ENCODE results near the gene DSTYK.
"Not testable (repeated sequence)": the region's sequence is repeated elsewhere in the genome, so short reads cannot be mapped to it uniquely, and the experiment has no call there.

DSTYK gene

GRCh38 chr1:205179842-205180241 lies 31.7 kb downstream of the DSTYK start:
- H3K4me3 ChIP-seq (ENCODE audit: low read depth, low read length), result no peak overlapping the region

GRCh38 chr1:205172729-205173366 lies 38.7 kb downstream of the DSTYK start:
- no peak overlapping the region for H3K4me3 ChIP-seq (ENCODE audit: low read depth, low read length)

- no peak overlapping the region for H3K4me3 ChIP-seq (ENCODE audit: low read depth, low read length)
Measured at GRCh38 chr1:205171369-205171768, 40.1 kb downstream of the DSTYK start.

- no peak overlapping the region for H3K4me3 ChIP-seq (ENCODE audit: low read depth, low read length)
Measured at GRCh38 chr1:205170532-205171269, 40.8 kb downstream of the DSTYK start.

GRCh38 chr1:205169248-205169647 lies 42.3 kb downstream of the DSTYK start:
- no peak overlapping the region for H3K4me3 ChIP-seq (ENCODE audit: low read depth, low read length)

- H3K4me3 ChIP-seq (ENCODE audit: low read depth, low read length), result no peak overlapping the region
Measured at GRCh38 chr1:205168291-205168690, 43.2 kb downstream of the DSTYK start.

- no peak overlapping the region for H3K4me3 ChIP-seq (ENCODE audit: low read depth, low read length)
Measured at GRCh38 chr1:205162301-205162700, 49.2 kb downstream of the DSTYK start.

- no peak overlapping the region for H3K4me3 ChIP-seq (ENCODE audit: low read depth, low read length)
Measured at GRCh38 chr1:205161076-205161475, 50.4 kb downstream of the DSTYK start.

- no peak overlapping the region for H3K4me3 ChIP-seq (ENCODE audit: low read depth, low read length)
Measured at GRCh38 chr1:205158048-205158616, 53.4 kb downstream of the DSTYK start.

- H3K4me3 ChIP-seq (ENCODE audit: low read depth, low read length), result not testable (repeated sequence)
Measured at GRCh38 chr1:205155665-205156377, 55.7 kb downstream of the DSTYK start.

- no peak overlapping the region for H3K4me3 ChIP-seq (ENCODE audit: low read depth, low read length)
Measured at GRCh38 chr1:205152505-205152904, 59.0 kb downstream of the DSTYK start.

- H3K4me3 ChIP-seq (ENCODE audit: low read depth, low read length), result no peak overlapping the region
Measured at GRCh38 chr1:205150651-205151428, 60.7 kb downstream of the DSTYK start.

- no peak overlapping the region for H3K4me3 ChIP-seq (ENCODE audit: low read depth, low read length)
Measured at GRCh38 chr1:205147191-205147835, 64.2 kb downstream of the DSTYK start.

GRCh38 chr1:205144751-205145150 lies 66.8 kb downstream of the DSTYK start:
- H3K4me3 ChIP-seq (ENCODE audit: low read depth, low read length), result no peak overlapping the region

- no peak overlapping the region for H3K4me3 ChIP-seq (ENCODE audit: low read depth, low read length)
Measured at GRCh38 chr1:205144046-205144720, 67.3 kb downstream of the DSTYK start.

- H3K4me3 ChIP-seq (ENCODE audit: low read depth, low read length), result no peak overlapping the region
Measured at GRCh38 chr1:205142102-205142469, 69.4 kb downstream of the DSTYK start.

GRCh38 chr1:205141236-205142101 lies 70.0 kb downstream of the DSTYK start:
- H3K4me3 ChIP-seq (ENCODE audit: low read depth, low read length), result no peak overlapping the region

- no peak overlapping the region for H3K4me3 ChIP-seq (ENCODE audit: low read depth, low read length)
Measured at GRCh38 chr1:205140113-205140512, 71.4 kb downstream of the DSTYK start.

- H3K4me3 ChIP-seq (ENCODE audit: low read depth, low read length), result no peak overlapping the region
Measured at GRCh38 chr1:205137901-205138300, 73.6 kb downstream of the DSTYK start.
